Thymus (tissue), 11 donors: Measurements from ENCODE around the gene PXMP4. TPM values are rescaled to one million over a fixed set of nuclear protein-coding genes. Genes with fewer than 3 reads are reported as not detected.
"Not testable (repeated sequence)": the region's sequence is repeated elsewhere in the genome, so short reads cannot be mapped to it uniquely, and the experiment has no call there.

ENCODE experiments used
- DNase-seq, 9 donors: peaks; one replicate each; pipeline ENCODE4 v3.0.0-alpha.2; 2013; ENCODE audit warnings: low spot score in 9 of 9, low read depth in 6 of 9, missing footprints in 1 of 9
- H3K27ac ChIP-seq, 2 donors: one replicate each; pipeline ENCODE4 v1.5.1; 2013; ENCODE audit warnings: control low read depth in 1 of 2, low read depth in 1 of 2, low read length in 1 of 2, mild to moderate bottlenecking in 1 of 2, moderate library complexity in 1 of 2
- H3K27me3 ChIP-seq, 2 donors: one replicate each; pipeline ENCODE4 v1.5.1; 2013; ENCODE audit warnings: low read length in 1 of 2; ENCODE audit not compliant: control insufficient read depth in 2 of 2, insufficient read depth in 1 of 2
- H3K36me3 ChIP-seq, 2 donors: one replicate each; pipeline ENCODE4 v1.5.1; 2013; ENCODE audit warnings: low read length in 1 of 2, mild to moderate bottlenecking in 1 of 2, moderate library complexity in 1 of 2; ENCODE audit not compliant: control insufficient read depth in 2 of 2, insufficient read depth in 2 of 2
- H3K4me1 ChIP-seq, 2 donors: one replicate each; pipeline ENCODE4 v1.5.1; 2013; ENCODE audit warnings: low read length in 2 of 2; ENCODE audit not compliant: control insufficient read depth in 2 of 2, insufficient read depth in 2 of 2
- H3K4me3 ChIP-seq, 2 donors: one replicate each; pipeline ENCODE4 v1.5.1; 2013; ENCODE audit warnings: low read length in 2 of 2, control low read depth in 1 of 2, mild to moderate bottlenecking in 1 of 2
- H3K9me3 ChIP-seq, 2 donors: one replicate each; pipeline ENCODE4 v1.5.1; 2013; ENCODE audit warnings: low read length in 1 of 2, mild to moderate bottlenecking in 1 of 2; ENCODE audit not compliant: control insufficient read depth in 2 of 2, insufficient read depth in 1 of 2
- WGBS: extraction: QIAGEN DNeasy Blood & Tissue Kit; methylation state at CpG from one replicate; pipeline ENCODE4 v1.1.7; 2013; 5-methylcytosine and 5-hydroxymethylcytosine counted together
- polyA plus RNA-seq: library from polyadenylated mRNA; stranded (reverse); fragments of 200-250 nt; gene quantifications from one replicate; pipeline ENCODE4 v1.2.3, GENCODE V29; 2013
- total RNA-seq: library from RNA; stranded (reverse); fragments of 120-200 nt; gene quantifications from one replicate; pipeline ENCODE4 v1.2.4, GENCODE V29; 2013
- donor health status: healthy.

PXMP4 gene
- total and polyA plus RNA-seq, 2 donors: 3.8 to 4.0 TPM

DNA sequence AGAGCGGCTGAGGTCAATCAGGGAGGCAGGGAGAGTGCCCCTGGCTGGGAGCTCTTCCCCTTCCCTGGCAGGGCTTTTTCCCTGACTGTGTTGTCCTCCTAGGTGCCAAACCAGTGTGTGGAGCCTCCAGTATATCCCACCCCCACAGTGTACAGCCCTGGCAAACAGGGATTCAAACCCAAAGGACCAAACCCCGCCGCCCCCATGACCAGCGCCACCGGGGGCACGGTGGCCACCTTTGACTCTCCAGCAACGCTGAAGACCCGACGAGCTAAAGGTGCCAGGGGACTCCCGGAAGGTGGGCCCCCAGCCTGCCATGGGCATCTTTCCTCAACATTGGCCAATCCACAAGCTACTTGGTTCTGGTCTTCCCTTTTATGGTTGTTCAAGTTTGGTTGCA, 36.9 kb upstream of the PXMP4 start:
- peaks cover 21 to 25% of the 10 kb centered on the region in 2 donors for H3K36me3 ChIP-seq
- 98% methylated on average over 10 of the region's 10 CpGs for WGBS
- peaks cover 0 to 6% of the 10 kb centered on the region in 2 donors for H3K9me3 ChIP-seq
- peaks cover 4 to 13% of the 10 kb centered on the region in 2 donors for H3K4me1 ChIP-seq
- no peak for DNase-seq
- H3K27ac ChIP-seq: no peak overlapping the region
- no peaks in the 10 kb centered on the region for H3K27me3 ChIP-seq
- no peak overlapping the region for H3K4me3 ChIP-seq

DNA sequence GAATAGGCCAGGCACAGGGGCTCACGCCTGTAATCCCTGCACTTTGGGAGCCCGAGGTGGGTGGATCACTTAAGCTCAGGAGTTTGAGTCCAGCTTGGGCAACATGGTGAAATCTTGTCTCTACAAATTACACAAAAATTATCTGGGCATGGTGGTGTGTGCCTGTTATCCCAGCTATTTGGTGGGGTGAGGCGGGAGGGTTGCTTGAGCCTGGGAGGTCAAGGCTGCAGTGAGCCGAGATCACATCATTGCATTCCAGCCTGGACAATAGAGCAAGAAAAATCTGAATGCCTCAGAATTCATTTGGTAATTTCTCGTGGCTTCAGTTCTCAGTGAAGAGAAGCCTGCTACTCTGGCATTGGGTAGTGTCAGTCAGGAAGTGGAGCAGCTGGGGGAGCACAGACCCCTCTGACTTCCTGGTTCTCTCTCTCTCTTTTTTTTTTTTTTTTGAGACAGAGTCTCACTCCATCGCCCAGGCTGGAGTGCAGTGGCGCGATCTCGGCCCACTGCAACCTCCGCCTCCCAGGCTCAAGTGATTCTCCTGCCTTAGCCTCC, 35.9 kb upstream of the PXMP4 start:
- not testable (repeated sequence) for H3K9me3 ChIP-seq, H3K27me3 ChIP-seq, H3K4me3 ChIP-seq
- Histone ChIP-seq H3K36me3 (peaks cover 19 to 21% of the 10 kb centered on the region in 2 donors), H3K4me1 (peaks cover 4 to 13% of the 10 kb centered on the region in 2 donors), H3K27ac (peak overlapping the region; percentile 78 to 88)
- 74% methylated on average over 10 of the region's 10 CpGs for WGBS
- DNase-seq: peak in 6 of 9 donors; percentile 21 to 84 (median 64)

DNA sequence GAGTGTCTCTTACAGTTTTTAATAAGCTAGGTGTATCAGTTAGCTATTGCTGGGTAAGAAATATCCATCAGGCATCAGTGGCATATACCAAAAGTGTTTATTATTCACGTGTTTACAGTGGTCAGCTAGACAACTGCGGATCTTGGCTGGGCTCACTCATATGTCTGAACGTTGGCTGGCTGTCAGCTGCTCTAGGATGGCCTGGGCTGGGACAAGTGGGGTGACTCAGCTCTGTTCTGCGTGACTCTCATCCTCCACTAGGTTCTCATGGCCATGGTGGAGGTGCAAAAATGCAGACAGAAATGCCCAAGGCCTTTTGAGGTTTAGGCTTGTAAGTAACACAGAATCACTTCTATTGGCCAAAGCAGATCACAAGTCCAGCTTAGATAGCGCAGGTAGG, 33.7 kb upstream of the PXMP4 start:
- H3K4me1 ChIP-seq: peaks cover 4 to 13% of the 10 kb centered on the region in 2 donors
- no peak overlapping the region for H3K4me3 ChIP-seq
- no peaks in the 10 kb centered on the region for H3K27me3 ChIP-seq
- 99% methylated on average over 5 of the region's 5 CpGs for whole genome bisulfite sequencing
- no peak for DNase-seq
- H3K36me3 ChIP-seq: peaks cover 21 to 23% of the 10 kb centered on the region in 2 donors
- peaks cover 0 to 6% of the 10 kb centered on the region in 2 donors for H3K9me3 ChIP-seq
- no peak overlapping the region for H3K27ac ChIP-seq

DNA sequence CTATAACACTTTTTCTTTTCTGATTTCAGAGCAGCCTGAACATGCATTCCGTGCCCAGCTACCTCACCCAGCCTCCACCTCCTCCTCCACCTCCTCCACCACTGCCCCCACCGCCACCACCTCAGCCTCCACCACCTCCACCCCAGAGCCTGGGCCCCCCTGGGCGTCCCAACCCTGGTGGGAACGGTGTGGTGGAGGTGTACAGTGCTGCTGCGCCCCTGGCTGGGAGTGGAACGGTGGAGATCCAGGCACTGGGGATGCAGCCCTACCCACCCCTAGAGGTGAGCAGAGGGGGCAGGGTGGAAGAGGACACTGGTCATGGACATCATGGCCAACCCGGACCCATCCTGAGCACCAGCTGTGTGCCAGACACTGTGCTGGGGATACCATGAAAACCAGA, 33.0 kb upstream of the PXMP4 start:
- no peak for DNase-seq
- peaks cover 22 to 25% of the 10 kb centered on the region in 2 donors for H3K36me3 ChIP-seq
- no peaks in the 10 kb centered on the region for H3K27me3 ChIP-seq
- peaks cover 0 to 6% of the 10 kb centered on the region in 2 donors for H3K9me3 ChIP-seq
- H3K27ac ChIP-seq: no peak overlapping the region
- WGBS: over 99% methylated on average over 7 of the region's 7 CpGs
- no peak overlapping the region for H3K4me3 ChIP-seq
- peaks cover 4 to 13% of the 10 kb centered on the region in 2 donors for H3K4me1 ChIP-seq

DNA sequence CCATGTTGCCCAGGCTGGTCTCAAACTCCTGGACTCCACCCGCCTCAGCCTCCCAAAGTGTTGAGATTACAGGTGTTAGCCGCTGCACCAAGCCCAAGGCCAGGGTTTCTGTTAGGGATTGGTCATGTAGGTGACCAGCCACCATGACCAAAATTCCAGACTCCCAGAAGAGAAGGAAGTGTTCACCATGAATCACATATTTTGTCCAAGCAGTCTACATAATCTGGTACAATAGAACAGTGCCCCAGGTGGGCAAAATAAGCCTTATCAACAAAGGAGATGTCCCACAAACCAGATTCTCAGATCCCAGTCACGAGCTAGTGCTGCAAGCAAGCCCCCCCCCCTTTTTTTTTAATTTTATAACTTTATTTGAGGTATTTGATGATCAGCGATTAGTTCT, 31.7 kb upstream of the PXMP4 start:
- 94% methylated on average over 4 of the region's 4 CpGs for WGBS
- Histone ChIP-seq H3K27ac (no peak overlapping the region), H3K9me3 (no peaks in the 10 kb centered on the region), H3K4me1 (peaks cover 4 to 13% of the 10 kb centered on the region in 2 donors), H3K4me3 (no peak overlapping the region), H3K27me3 (no peaks in the 10 kb centered on the region), H3K36me3 (peaks cover 12 to 16% of the 10 kb centered on the region in 2 donors)
- DNase-seq: no peak

DNA sequence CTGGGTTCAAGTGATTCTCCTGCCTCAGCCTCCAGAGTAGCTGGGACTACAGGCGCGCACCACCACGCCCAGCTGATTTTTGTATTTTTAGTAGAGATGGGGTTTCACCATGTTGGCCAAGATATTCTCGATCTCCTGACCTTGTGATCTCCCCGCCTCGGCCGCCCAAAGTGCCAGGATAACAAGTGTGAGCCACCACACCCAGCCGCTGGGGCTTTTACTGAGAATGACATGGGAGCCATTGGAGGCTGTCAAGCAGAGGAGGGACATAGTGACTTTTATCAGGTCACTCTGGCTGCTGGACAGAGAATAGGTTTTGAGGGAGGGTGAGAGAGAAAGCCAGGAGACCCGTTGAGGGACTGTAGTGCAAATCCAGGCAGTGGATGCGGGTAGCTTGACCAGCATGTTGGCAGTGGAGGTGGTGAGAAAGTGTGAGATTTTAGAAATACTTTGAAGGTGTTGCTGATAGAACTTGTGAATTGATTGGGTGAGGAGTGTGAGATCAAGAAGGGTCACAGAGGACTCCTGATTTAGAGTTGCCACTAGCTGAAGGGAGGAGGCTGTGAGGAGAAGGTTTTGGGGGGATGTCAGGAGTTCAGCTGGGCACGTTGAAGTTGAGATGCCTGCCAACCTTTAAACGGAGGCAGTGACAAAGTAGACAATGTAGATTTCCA, 26.4 kb upstream of the PXMP4 start:
- H3K9me3 ChIP-seq: no peaks in the 10 kb centered on the region
- no peak overlapping the region for H3K4me3 ChIP-seq
- peaks cover 2 to 4% of the 10 kb centered on the region in 2 donors for H3K36me3 ChIP-seq
- no peaks in the 10 kb centered on the region for H3K27me3 ChIP-seq
- H3K27ac ChIP-seq: no peak overlapping the region
- 97% methylated on average over 12 of the region's 12 CpGs for WGBS
- DNase-seq: no peak
- no peaks in the 10 kb centered on the region for H3K4me1 ChIP-seq

DNA sequence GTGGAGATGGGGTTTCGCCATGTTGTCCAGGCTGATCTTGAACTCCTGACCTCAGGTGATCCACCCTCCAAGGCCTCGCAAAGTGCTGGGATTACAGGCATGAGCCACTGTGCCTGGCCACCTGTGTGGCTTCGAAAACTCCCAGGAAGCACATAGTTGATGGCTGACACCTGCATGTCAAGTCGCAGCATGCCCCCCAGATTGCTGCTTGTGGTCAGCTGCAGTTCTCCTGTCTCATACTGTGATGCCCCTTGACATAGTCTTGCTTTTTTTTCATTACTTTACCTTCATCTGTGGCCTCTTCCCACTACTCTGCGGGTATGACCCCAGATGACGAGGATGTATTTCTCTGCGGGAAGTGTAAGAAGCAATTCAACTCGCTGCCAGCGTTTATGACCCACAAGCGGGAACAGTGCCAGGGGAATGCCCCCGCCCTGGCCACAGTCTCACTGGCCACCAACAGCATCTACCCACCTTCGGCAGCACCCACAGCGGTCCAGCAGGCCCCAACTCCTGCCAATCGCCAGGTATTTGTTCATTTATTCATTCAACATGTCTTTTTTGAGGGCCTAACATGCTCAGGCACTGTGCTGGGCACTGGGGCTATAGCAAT, 24.8 kb upstream of the PXMP4 start:
- WGBS: 97% methylated on average over 14 of the region's 14 CpGs
- Histone ChIP-seq H3K4me1 (no peaks in the 10 kb centered on the region), H3K36me3 (peaks cover 2 to 4% of the 10 kb centered on the region in 2 donors), H3K27ac (no peak overlapping the region), H3K27me3 (no peaks in the 10 kb centered on the region), H3K9me3 (no peaks in the 10 kb centered on the region), H3K4me3 (no peak overlapping the region)
- DNase-seq: no peak

DNA sequence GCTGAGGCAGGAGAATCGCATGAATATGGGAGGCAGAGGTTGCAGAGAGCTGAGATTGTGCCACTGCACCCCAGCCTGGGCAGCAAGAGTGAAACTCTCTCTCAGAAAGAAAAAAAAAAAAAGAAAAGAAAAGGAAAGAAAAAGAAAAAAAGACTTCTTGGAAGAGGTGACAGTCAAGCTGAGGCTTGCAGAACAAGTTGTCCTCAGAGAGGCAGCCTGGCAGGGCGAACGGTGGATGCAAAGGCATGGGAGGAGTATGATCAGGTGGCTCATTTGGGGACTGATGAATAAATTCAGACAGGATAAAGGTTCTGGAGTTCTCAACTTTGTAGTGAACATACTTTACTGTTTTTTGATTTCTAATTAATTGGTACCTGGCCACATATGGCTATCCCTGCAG, 24.1 kb upstream of the PXMP4 start:
- H3K27ac ChIP-seq: no peak overlapping the region
- H3K4me1 ChIP-seq: no peaks in the 10 kb centered on the region
- H3K27me3 ChIP-seq: no peaks in the 10 kb centered on the region
- DNase-seq: no peak
- H3K9me3 ChIP-seq: no peaks in the 10 kb centered on the region
- peaks cover 2 to 4% of the 10 kb centered on the region in 2 donors for H3K36me3 ChIP-seq
- WGBS: 95% methylated on average over 3 of the region's 3 CpGs
- no peak overlapping the region for H3K4me3 ChIP-seq

DNA sequence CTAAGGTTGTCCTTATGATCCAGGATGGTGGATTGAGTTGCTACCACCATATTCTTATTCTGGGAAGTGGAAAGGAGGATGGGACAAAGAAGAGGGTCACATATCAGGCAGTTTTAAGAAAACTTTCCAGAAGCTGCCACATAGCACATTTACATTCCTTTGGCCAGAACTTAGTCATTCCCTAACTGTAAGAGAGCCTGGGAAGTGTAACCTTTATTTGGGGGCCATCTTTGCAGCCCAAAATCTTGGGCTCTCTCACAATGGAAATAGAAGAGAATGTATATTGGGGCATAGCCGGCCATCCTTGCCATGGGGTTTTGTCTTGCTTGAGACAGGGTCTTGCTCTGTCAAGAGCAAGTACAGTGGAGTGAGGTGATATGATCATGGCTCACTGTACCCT, 20.1 kb upstream of the PXMP4 start:
- Histone ChIP-seq H3K4me1 (no peaks in the 10 kb centered on the region), H3K27me3 (no peaks in the 10 kb centered on the region), H3K27ac (no peak overlapping the region), H3K9me3 (peaks cover 4 to 21% of the 10 kb centered on the region in 2 donors), H3K36me3 (no peaks in the 10 kb centered on the region), H3K4me3 (no peak overlapping the region)
- DNase-seq: no peak
- 98% methylated on average over 1 of the region's 1 CpG for WGBS
